ENCODE data around the gene KRT8. TPM values are rescaled to one million over a fixed set of nuclear protein-coding genes. Genes with fewer than 3 reads are reported as not detected.
A peak's percentile ranks its signal among the peaks of the same experiment; 100 is the strongest.
"Not testable (repeated sequence)": the region's sequence is repeated elsewhere in the genome, so short reads cannot be mapped to it uniquely, and the experiment has no call there.

KRT8 gene
- total RNA-seq, 2 experiments from 2014 or later: 0.56 to 1.1 TPM

DNA sequence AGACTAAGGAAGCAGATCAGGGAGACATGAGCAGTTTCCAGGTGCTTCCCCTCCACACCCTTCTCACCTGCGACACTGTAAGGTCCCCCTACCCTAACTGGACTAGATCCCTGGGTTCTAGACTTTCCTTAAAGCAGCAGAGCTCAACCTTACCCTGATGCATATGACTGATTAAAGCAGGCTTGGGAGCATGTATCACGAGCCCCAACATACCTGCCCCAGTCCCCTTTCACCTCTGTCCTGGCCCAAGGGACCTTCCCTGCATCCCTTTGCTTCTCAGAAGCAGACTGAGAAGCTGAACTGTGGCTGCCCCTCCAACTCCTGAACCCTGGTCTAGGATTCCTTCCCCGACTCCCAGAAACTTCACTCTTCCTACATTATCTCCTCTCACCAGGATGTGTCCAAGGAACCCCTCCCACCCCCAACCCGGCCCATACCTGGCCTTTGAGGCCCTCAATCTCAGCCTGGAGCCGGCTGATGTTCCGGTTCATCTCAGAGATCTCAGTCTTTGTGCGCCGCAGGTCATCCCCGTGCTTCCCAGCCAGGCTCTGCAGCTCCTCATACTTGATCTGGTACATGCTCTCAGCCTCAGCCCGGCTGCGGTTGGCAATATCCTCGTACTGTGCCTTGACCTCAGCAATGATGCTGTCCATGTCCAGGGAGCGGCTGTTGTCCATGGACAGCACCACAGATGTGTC is 5.4 kb downstream of the KRT8 start:
- Mint-ChIP-seq H3K9me3 (ENCODE audit: low read depth) (no peaks in the 10 kb centered on the region), H3K27me3 (no peaks in the 10 kb centered on the region), H3K4me3 (no peak overlapping the region), H3K27ac (no peak overlapping the region), H3K36me3 (ENCODE audit: low read depth) (no peaks in the 10 kb centered on the region), H3K4me1 (peaks cover 3% of the 10 kb centered on the region)
- intact Hi-C loops (cut with DNase I, micrococcal nuclease): no loop called here
- CTCF ChIA-PET: interaction anchor here (0.7 to 8.7 kb wide), 4 partner anchors 10 to 80 kb away, joined by 3 to 54 read pairs (median 23); no protein-coding TSS in a partner anchor
- POLR2A ChIA-PET: no interaction called here
- ATAC-seq (no peak), DNase-seq (no peak)

DNA sequence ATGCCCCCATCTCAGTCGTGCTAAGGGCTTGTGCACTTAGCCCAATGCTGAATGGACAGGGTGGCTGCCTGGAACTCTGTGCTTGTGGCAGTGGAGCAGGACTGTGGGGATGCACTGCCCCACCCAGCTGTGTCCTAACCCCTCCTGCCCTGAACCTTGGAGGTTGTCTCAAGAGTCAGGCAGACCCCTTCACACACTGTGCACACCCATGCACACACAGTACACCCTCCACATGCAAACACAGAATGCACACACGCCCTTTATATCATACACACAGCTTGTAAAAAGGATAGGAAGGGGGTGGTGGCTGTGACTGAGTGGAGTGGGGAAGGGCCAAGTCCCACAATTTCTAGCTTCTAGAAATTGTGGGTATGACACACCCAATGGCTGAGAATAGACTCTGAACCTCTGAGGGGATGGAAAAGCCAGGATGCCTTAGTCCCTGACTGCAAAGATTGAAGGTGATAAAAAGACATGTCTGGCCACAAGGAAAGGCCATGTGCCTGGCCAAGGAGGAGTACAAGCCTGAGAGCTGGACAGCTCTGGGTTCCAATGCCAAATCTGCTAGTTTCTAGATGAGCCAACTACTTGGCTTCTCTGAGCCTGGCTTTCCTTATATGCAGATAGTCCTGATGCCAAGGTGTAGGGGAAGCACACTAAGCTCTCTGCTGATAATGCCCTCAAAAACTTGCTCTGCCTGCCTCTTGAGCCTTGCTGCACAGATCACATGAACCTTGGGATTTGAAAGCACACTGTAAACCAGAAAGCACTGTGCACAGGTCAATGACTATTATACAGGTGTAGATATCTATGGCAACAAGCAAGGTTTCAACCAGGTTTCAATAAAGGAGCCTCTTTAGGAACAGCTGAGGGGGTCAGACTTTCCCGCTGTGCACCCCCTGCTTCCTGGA is 8.4 kb downstream of the KRT8 start:
- no peak for DNase-seq
- H3K36me3 Mint-ChIP-seq (ENCODE audit: low read depth): no peaks in the 10 kb centered on the region
- no peak overlapping the region for H3K27ac Mint-ChIP-seq
- no peak overlapping the region for H3K4me3 Mint-ChIP-seq
- ATAC-seq: no peak
- POLR2A ChIA-PET: no interaction called here
- H3K27me3 Mint-ChIP-seq: no peaks in the 10 kb centered on the region
- intact Hi-C loops (cut with DNase I, micrococcal nuclease): no loop called here
- no peaks in the 10 kb centered on the region for H3K9me3 Mint-ChIP-seq (ENCODE audit: low read depth)
- CTCF ChIA-PET: interaction anchor here (0.7 to 8.7 kb wide), 5 partner anchors 12 to 311 kb away, joined by 3 to 54 read pairs (median 14); no protein-coding TSS in a partner anchor
- no peaks in the 10 kb centered on the region for H3K4me1 Mint-ChIP-seq

DNA sequence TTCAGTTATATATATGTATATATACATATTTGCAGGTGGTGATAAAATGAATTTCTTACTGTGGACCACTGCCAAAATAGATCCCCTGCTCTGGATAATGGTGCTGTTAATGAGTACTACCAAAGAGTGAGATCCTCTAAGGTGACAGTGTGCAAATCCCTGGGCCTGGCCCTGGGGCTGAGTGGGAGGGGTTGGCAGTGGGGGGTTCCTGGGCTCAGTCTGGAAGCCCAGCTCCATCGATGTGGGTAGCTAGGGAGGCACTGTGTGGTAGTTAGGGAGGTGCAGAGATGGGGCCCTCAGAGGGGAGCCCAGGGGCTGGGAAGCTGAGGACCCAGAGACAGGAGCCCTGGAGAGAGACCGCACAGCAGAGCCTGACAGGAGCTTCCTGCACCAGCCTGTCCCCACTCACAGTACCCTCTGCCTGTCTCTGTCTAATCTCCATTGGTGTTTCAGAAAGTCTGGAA is 9.1 kb downstream of the KRT8 start:
- Mint-ChIP-seq H3K27ac (no peak overlapping the region), H3K36me3 (ENCODE audit: low read depth) (no peaks in the 10 kb centered on the region), H3K4me3 (no peak overlapping the region), H3K27me3 (no peaks in the 10 kb centered on the region), H3K4me1 (no peaks in the 10 kb centered on the region), H3K9me3 (ENCODE audit: low read depth) (no peaks in the 10 kb centered on the region)
- ATAC-seq (no peak), DNase-seq (no peak)
- intact Hi-C loops (cut with DNase I, micrococcal nuclease): no loop called here
- CTCF ChIA-PET: interaction anchor here (0.7 to 8.7 kb wide), 5 partner anchors 11 to 84 kb away, joined by 5 to 54 read pairs (median 14); no protein-coding TSS in a partner anchor
- POLR2A ChIA-PET: no interaction called here

- no peak overlapping the region for H3K4me3 Mint-ChIP-seq
Measured at GRCh38 chr12:52892974-52893373, 11.9 kb downstream of the KRT8 start.

DNA sequence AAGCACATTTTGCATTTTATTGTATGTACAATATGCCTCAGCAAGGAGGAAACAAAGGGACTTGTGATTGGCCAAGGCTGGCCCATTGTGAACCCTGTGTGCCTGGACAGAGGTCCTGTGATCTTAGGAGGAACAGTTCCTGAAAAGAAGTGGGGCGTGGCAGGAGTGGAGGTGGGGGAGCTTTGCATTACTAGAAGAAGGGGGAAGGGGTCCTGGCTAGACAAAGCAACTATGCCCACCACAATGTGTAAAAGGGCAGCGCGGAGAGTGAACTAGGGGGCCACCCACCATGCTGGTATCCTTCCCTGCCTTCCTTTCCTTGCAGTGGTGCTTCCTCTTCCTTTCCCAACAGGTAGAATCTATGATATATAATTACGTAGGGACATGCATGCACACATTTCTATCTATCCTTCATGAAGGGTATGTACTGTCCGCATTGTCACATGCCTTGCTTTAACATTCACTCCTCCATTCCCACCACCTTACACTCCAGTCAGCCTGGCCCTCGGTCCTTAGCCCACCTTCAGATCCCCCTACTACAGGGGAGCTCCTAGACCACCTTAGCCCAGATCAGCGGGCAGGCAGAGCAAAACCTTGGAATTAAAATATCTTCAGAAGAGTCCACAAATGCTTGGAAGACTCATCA is 12.5 kb downstream of the KRT8 start:
- ATAC-seq: no peak
- no peak for DNase-seq
- ChIA-PET POLR2A (no interaction called here), CTCF (interaction anchor here (1.2 to 8.7 kb wide), 3 partner anchors 8 to 88 kb away, joined by 4 to 54 read pairs (median 13); no protein-coding TSS in a partner anchor)
- Mint-ChIP-seq H3K4me1 (no peaks in the 10 kb centered on the region), H3K27me3 (no peaks in the 10 kb centered on the region), H3K27ac (no peak overlapping the region), H3K4me3 (no peak overlapping the region), H3K36me3 (ENCODE audit: low read depth) (no peaks in the 10 kb centered on the region), H3K9me3 (ENCODE audit: low read depth) (no peaks in the 10 kb centered on the region)
- intact Hi-C loops (cut with DNase I, micrococcal nuclease): no loop called here

More at GRCh38 chr12:52892974-52893373, 11.9 kb downstream of the KRT8 start:
- no peaks in the 10 kb centered on the region for H3K9me3 Mint-ChIP-seq (ENCODE audit: low read depth)
- intact Hi-C loops (cut with DNase I, micrococcal nuclease): no loop called here
- H3K27me3 Mint-ChIP-seq: no peaks in the 10 kb centered on the region
- H3K36me3 Mint-ChIP-seq (ENCODE audit: low read depth): no peaks in the 10 kb centered on the region
- ChIA-PET POLR2A (no interaction called here), CTCF (interaction anchor here (1.2 to 8.7 kb wide), 3 partner anchors 9 to 87 kb away, joined by 4 to 54 read pairs (median 13); no protein-coding TSS in a partner anchor)
- H3K27ac Mint-ChIP-seq: no peak overlapping the region
- ATAC-seq (no peak), DNase-seq (no peak)
- H3K4me1 Mint-ChIP-seq: no peaks in the 10 kb centered on the region

- Mint-ChIP-seq H3K4me3 (no peak overlapping the region), H3K4me1 (no peaks in the 10 kb centered on the region), H3K36me3 (ENCODE audit: low read depth) (no peaks in the 10 kb centered on the region), H3K27me3 (no peaks in the 10 kb centered on the region), H3K27ac (no peak overlapping the region), H3K9me3 (ENCODE audit: low read depth) (no peaks in the 10 kb centered on the region)
- intact Hi-C loops (cut with DNase I, micrococcal nuclease): no loop called here
- POLR2A ChIA-PET: no interaction called here
- ATAC-seq: no peak
- CTCF ChIA-PET: no interaction called here
- DNase-seq: no peak
Measured at GRCh38 chr12:52891044-52891443, 13.8 kb downstream of the KRT8 start.

DNA sequence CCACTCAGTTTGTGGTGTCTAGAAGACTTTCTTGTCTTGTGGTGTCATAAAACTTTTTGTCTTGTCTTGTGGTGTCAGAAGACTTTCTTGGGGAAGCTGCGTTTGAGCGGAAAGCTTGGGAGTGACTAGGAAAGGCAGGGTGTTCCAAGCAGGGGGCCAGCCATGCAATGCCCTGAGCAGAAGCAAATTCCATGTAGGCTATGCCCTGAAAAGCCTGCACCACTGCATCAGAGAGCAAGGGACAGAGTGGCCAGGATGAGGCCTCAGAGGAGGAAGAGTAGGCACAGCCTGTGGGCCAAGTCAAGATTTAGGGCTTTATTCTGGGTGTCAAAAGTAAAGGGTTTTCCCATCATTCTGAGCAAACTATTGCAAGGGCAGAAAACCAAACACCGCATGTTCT is 14.5 kb downstream of the KRT8 start:
- Mint-ChIP-seq H3K27me3 (no peaks in the 10 kb centered on the region), H3K9me3 (ENCODE audit: low read depth) (no peaks in the 10 kb centered on the region), H3K4me1 (no peaks in the 10 kb centered on the region), H3K4me3 (no peak overlapping the region), H3K36me3 (ENCODE audit: low read depth) (no peaks in the 10 kb centered on the region), H3K27ac (no peak overlapping the region)
- intact Hi-C loops (cut with DNase I, micrococcal nuclease): no loop called here
- no peak for ATAC-seq
- POLR2A ChIA-PET: no interaction called here
- no peak for DNase-seq
- CTCF ChIA-PET: interaction anchor here (0.7 to 1.3 kb wide), 2 partner anchors 90 to 97 kb away, joined by 3 read pairs; no protein-coding TSS in a partner anchor

- intact Hi-C loops (cut with DNase I, micrococcal nuclease): loop anchor here (1.0 to 5.0 kb wide), 3 partner anchors 97 to 727 kb away; no protein-coding TSS in a partner anchor
- peak; percentile 90 for DNase-seq
- H3K4me3 Mint-ChIP-seq: no peak overlapping the region
- H3K4me1 Mint-ChIP-seq: peaks cover 7% of the 10 kb centered on the region
- ChIA-PET POLR2A (no interaction called here), CTCF (interaction anchor here (0.5 to 9.4 kb wide), 66 partner anchors 8 to 986 kb away, joined by 3 to 405 read pairs (median 4); partner anchors contain the start of genes EIF4B and SOAT2)
- ATAC-seq: peak; percentile 90
- H3K36me3 Mint-ChIP-seq (ENCODE audit: low read depth): no peaks in the 10 kb centered on the region
- H3K9me3 Mint-ChIP-seq (ENCODE audit: low read depth): no peaks in the 10 kb centered on the region
- H3K27ac Mint-ChIP-seq: no peak overlapping the region
- H3K27me3 Mint-ChIP-seq: peaks cover 5% of the 10 kb centered on the region
Measured at GRCh38 chr12:52884526-52885293, 20.2 kb downstream of the KRT8 start.

DNA sequence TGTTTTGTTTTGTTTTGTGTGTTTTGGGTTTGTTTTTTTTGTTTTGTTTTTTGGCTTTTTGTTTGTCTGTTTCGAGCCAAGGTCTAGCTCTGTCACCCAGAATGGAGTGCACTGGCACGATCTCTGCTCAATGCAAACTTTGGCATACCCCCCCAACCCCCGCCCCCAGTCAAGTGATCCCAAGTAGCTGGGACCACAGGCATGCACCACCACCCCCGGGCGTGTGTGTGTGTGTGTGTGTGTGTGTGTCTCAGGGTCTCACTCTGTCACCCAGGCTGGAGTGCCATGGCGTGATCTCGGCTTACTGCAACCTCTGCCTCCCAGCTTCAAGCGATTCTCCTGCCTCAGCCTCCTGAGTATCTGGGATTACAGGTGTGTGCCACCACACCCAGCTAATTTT is 24.4 kb downstream of the KRT8 start:
- H3K9me3 Mint-ChIP-seq (ENCODE audit: low read depth); POLR2A ChIA-PET; H3K36me3 Mint-ChIP-seq (ENCODE audit: low read depth); DNase-seq; ATAC-seq; H3K4me1 Mint-ChIP-seq; H3K27ac Mint-ChIP-seq; H3K27me3 Mint-ChIP-seq: not testable (repeated sequence)
- peak overlapping the region; percentile 59 for H3K4me3 Mint-ChIP-seq
- intact Hi-C loops (cut with DNase I, micrococcal nuclease): loop anchor here (1.0 to 5.0 kb wide), 2 partner anchors 508 to 723 kb away; no protein-coding TSS in a partner anchor
- CTCF ChIA-PET: interaction anchor here (0.6 to 9.4 kb wide), 37 partner anchors 8 to 723 kb away, joined by 3 to 405 read pairs (median 6); partner anchors contain the start of gene KRT84
